Gastrocnemius medialis (tissue), 4 donors: ENCODE measurements around the gene ARSB. TPM values are rescaled to one million over a fixed set of nuclear protein-coding genes. Genes with fewer than 3 reads are reported as not detected.

Experiments used
- ATAC-seq, 2 donors: fragments of 150-250 bp; one replicate each; pipeline ENCODE4 v1.9.1; 2016
- DNase-seq, 2 donors: peaks; one replicate each; pipeline ENCODE4 v3.0.0-alpha.2; 2019
- H3K27ac ChIP-seq, 4 donors: fragments of 200-600 bp; sonication (generic); 1 replicate in 1 of 4; 2 replicates in 3 of 4; pipeline ENCODE4 v1.5.1; 2016 to 2018; ENCODE audit warnings: mild to moderate bottlenecking in 2 of 4, moderate library complexity in 1 of 4
- H3K27me3 ChIP-seq, 3 donors: fragments of 200-600 bp; sonication (generic) in 2 of 3; 1 replicate in 1 of 3; 2 replicates in 2 of 3; pipeline versions ENCODE4 v1.5.1 to v1.6.0; 2016 to 2019; ENCODE audit warnings: mild to moderate bottlenecking in 1 of 3, moderate library complexity in 1 of 3
- H3K36me3 ChIP-seq, 2 donors: fragments of 200-600 bp; sonication (generic) in 1 of 2; one replicate each; pipeline ENCODE4 v1.5.1; 2017 to 2018
- H3K4me1 ChIP-seq, 2 donors: fragments of 200-600 bp; sonication (generic) in 1 of 2; one replicate each; pipeline ENCODE4 v1.5.1; 2016 to 2017; ENCODE audit warnings: mild to moderate bottlenecking in 2 of 2
- H3K4me3 ChIP-seq, 4 donors: fragments of 200-600 bp; sonication (generic) in 3 of 4; 1 replicate in 1 of 4; 2 replicates in 3 of 4; pipeline ENCODE4 v1.5.1; 2016 to 2019; ENCODE audit warnings: mild to moderate bottlenecking in 2 of 4
- H3K9me3 ChIP-seq, 3 donors: fragments of 200-600 bp; sonication (generic) in 2 of 3; 1 replicate in 1 of 3; 2 replicates in 2 of 3; pipeline ENCODE4 v1.5.1; 2016 to 2019
- POLR2A ChIP-seq, 2 donors: fragments of 450-650 bp; IDR thresholded peaks; one replicate each; pipeline ENCODE4 v1.6.1; 2017; ENCODE audit warnings: antibody characterized with exemption in 2 of 2, mild to moderate bottlenecking in 2 of 2, moderate library complexity in 2 of 2
- in situ Hi-C, 4 donors: fragments of 200-750 bp; cut with MboI; loops; one replicate each; pipeline versions ENCODE4 v1.15.0 to v1.8.0; 2017; ENCODE audit warnings: low sequenced_read_pairs in 4 of 4
- intact Hi-C: fragments of 100-400 bp; cut with DNase I; formaldehyde crosslinking; loops from one replicate; pipeline ENCODE4 v1.15.1; 2023; ENCODE audit warnings: low total_unique reads
- total RNA-seq, 4 donors: library from RNA; depleted of rRNA; stranded (reverse); fragments of >200 nt; gene quantifications; one replicate each; pipeline versions ENCODE4 v1.1.0 to v1.2.3, GENCODE V29; 2016
- TF ChIP-seq, protein P1 (sequence below), 5 experiments: fragments of 450-650 bp in 3 of 5; fragments of 200-600 bp in 2 of 5; sonication (generic) in 2 of 5; IDR thresholded peaks in 4 of 5; conservative IDR thresholded peaks in 1 of 5; 1 replicate in 4 of 5; 2 replicates in 1 of 5; pipeline ENCODE4 v1.5.1; 2016 to 2019; ENCODE audit warnings: antibody characterized with exemption in 5 of 5, mild to moderate bottlenecking in 3 of 5, moderate library complexity in 3 of 5

The ARSB gene
- total RNA-seq, 4 donors from 2014 or later: 3.2 to 8.3 (median 5.1) TPM

DNA sequence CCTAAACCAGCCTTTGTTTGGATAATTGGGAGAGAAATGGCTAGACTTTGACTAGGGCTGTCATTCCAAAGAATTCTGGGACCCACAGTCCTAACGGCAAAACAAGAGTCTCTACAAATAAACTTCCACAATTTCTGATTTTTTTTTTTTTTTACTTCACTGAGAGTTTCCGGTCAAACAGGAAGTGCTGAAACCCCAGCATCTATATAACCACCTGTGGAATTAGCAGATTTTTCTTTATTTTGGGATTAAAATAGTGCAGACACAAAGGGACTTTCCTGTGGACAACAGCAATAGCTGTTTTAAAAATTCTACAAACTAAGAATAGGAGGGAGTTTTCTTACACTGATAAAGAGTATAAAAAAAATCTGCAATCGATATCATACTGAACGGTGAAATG, 157.4 kb downstream of the ARSB start:
- Histone ChIP-seq H3K4me3 (no peak overlapping the region), H3K27me3 (no peaks in the 10 kb centered on the region), H3K27ac (no peak overlapping the region), H3K9me3 (no peaks in the 10 kb centered on the region), H3K4me1 (peaks cover 0 to 4% of the 10 kb centered on the region in 2 donors), H3K36me3 (no peaks in the 10 kb centered on the region)
- TF ChIP-seq POLR2A (IDR thresholded peaks at IDR 0.05): no peak
- TF ChIP-seq, protein P1, sequence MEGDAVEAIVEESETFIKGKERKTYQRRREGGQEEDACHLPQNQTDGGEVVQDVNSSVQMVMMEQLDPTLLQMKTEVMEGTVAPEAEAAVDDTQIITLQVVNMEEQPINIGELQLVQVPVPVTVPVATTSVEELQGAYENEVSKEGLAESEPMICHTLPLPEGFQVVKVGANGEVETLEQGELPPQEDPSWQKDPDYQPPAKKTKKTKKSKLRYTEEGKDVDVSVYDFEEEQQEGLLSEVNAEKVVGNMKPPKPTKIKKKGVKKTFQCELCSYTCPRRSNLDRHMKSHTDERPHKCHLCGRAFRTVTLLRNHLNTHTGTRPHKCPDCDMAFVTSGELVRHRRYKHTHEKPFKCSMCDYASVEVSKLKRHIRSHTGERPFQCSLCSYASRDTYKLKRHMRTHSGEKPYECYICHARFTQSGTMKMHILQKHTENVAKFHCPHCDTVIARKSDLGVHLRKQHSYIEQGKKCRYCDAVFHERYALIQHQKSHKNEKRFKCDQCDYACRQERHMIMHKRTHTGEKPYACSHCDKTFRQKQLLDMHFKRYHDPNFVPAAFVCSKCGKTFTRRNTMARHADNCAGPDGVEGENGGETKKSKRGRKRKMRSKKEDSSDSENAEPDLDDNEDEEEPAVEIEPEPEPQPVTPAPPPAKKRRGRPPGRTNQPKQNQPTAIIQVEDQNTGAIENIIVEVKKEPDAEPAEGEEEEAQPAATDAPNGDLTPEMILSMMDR (IDR thresholded peaks at IDR 0.05 in 4 of 5, conservative IDR thresholded peaks at IDR 0.05 in 1 of 5): no peak
- intact Hi-C loops: no loop called here
- in situ Hi-C loops: no loop called here
- no peak for ATAC-seq
- DNase-seq: no peak

DNA sequence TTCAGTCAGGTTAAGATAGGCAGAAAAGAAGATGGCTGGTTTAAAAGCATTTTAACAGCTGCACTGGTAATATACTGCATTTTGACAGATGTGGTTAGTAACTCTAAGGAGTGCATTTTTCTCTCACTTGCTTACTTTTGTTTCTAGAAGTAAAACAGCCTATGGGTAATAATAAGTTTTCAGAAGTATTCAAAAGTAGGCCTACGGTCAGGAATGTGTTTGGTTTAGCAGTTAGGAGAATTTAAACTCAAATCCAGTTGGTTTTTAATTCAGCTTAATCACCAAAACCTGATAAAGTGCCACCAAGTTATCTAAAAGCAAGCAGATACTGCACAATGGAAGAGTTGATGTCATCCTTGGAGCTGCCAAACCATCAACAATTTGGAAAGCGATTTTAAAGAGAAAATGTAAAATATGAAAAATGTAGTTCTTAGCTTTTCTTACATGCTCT, 160.3 kb downstream of the ARSB start:
- in situ Hi-C loops: no loop called here
- DNase-seq (no peak), ATAC-seq (no peak)
- no peaks in the 10 kb centered on the region for H3K27me3 ChIP-seq
- intact Hi-C loops: no loop called here
- TF ChIP-seq, protein P1 (IDR thresholded peaks at IDR 0.05 in 4 of 5, conservative IDR thresholded peaks at IDR 0.05 in 1 of 5): no peak
- no peak for TF ChIP-seq POLR2A (IDR thresholded peaks at IDR 0.05)
- H3K4me1 ChIP-seq: no peaks in the 10 kb centered on the region
- no peaks in the 10 kb centered on the region for H3K9me3 ChIP-seq
- H3K36me3 ChIP-seq: no peaks in the 10 kb centered on the region
- no peak overlapping the region for H3K4me3 ChIP-seq
- H3K27ac ChIP-seq: no peak overlapping the region

DNA sequence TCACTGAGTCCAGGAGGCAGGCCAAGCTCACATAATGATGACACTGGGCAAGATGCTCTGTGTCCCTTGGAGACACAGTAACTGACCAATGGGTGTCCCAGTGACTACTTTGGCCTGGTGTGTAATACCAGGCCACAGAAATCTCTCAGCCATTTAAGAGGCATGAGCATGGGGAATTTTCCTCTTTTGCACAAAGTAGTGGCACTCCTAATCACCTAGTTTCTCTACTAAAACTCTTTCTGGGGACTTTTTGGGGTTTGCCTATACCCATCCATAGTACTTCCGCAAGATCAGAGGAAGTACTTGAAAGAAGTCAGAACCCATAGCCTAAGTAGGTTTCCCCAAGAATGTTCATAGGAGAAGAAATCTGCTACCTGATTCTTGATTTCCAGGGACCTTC, 161.9 kb downstream of the ARSB start:
- Histone ChIP-seq H3K36me3 (no peaks in the 10 kb centered on the region), H3K9me3 (no peaks in the 10 kb centered on the region), H3K4me3 (no peak overlapping the region), H3K4me1 (no peaks in the 10 kb centered on the region), H3K27me3 (no peaks in the 10 kb centered on the region), H3K27ac (no peak overlapping the region)
- intact Hi-C loops (no loop called here), in situ Hi-C loops (no loop called here)
- no peak for ATAC-seq
- DNase-seq: no peak
- TF ChIP-seq, protein P1 (IDR thresholded peaks at IDR 0.05 in 4 of 5, conservative IDR thresholded peaks at IDR 0.05 in 1 of 5): no peak
- TF ChIP-seq POLR2A (IDR thresholded peaks at IDR 0.05): no peak

DNA sequence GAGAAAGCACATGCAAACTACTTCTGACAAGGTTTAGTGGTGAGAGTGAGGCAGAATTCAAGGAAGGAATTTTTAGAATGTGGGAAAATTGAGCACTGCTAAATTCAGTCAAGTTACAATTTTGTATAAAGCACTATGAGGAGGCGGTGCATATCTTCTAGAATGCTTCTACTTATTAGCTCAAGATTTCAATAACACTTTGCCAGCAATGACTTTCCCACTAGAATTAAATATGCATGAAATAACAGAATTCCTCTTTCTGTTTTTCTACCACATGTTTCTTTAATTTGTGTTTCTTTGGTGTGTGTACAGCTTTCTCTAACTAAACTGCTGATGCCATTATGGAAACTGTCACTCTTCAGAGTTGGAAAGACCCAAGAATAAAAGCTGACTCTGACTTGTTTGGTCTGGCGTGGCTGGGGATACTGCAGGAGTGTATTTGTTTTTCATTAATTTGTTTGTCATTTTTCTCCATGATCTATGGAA, 163.5 kb downstream of the ARSB start:
- Histone ChIP-seq H3K4me1 (no peaks in the 10 kb centered on the region), H3K9me3 (no peaks in the 10 kb centered on the region), H3K27ac (no peak overlapping the region), H3K36me3 (no peaks in the 10 kb centered on the region), H3K27me3 (no peaks in the 10 kb centered on the region), H3K4me3 (no peak overlapping the region)
- in situ Hi-C loops (no loop called here), intact Hi-C loops (no loop called here)
- no peak for DNase-seq
- ATAC-seq: no peak
- TF ChIP-seq, protein P1 (IDR thresholded peaks at IDR 0.05 in 4 of 5, conservative IDR thresholded peaks at IDR 0.05 in 1 of 5): no peak
- TF ChIP-seq POLR2A (IDR thresholded peaks at IDR 0.05): no peak

DNA sequence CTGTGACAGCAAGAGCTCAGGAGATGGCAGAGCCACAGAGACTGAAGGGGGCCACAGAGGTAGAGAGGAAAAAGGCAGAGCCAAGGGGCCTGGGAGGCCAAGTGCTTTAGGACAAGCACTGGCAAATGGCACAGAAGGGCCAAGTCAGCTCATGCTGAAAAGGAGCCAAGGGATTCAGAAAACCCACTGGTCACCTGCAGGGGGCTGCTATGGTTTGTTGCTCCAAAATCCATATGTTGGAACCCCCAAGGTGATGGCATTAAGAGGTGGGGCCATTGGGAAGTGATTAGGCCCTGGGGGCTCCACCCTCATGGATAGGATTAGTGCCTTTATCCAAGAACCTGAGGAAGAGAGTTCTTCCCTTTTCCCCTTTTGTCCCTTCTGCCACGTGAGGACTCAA, 165.4 kb downstream of the ARSB start:
- DNase-seq (no peak), ATAC-seq (no peak)
- Histone ChIP-seq H3K36me3 (no peaks in the 10 kb centered on the region), H3K4me3 (no peak overlapping the region), H3K27ac (no peak overlapping the region), H3K9me3 (no peaks in the 10 kb centered on the region), H3K27me3 (no peaks in the 10 kb centered on the region), H3K4me1 (no peaks in the 10 kb centered on the region)
- in situ Hi-C loops (no loop called here), intact Hi-C loops (no loop called here)
- TF ChIP-seq, protein P1 (IDR thresholded peaks at IDR 0.05 in 4 of 5, conservative IDR thresholded peaks at IDR 0.05 in 1 of 5): no peak
- TF ChIP-seq POLR2A (IDR thresholded peaks at IDR 0.05): no peak
